GM04504 (cell line): ENCODE results near the gene AKR1B1.

ENCODE experiments used
- DNase-seq: peaks from one replicate; pipeline ENCODE4 v3.0.0-alpha.2; 2012; ENCODE audit warnings: low read depth

AKR1B1 gene

DNA sequence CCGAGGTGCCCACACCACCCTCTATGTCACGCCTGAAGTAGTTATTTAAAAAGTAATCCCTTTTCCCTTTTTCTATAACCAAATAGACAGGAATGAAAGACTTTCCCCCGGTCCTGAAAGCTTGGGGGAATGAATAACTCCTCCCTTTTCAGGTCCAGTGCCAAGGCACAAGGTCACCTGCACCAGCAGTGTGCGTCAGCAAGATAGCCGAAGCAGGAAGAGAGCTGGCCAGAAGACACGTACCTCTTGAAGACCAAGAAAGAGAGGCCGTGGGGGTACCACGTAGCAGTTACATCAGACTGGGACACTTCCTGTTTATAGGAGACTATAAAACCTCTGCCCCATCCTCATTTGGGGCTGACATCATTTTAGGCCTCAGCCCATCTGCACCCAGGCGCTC is 10.7 kb upstream of the AKR1B1 start:
- no peak for DNase-seq

DNA sequence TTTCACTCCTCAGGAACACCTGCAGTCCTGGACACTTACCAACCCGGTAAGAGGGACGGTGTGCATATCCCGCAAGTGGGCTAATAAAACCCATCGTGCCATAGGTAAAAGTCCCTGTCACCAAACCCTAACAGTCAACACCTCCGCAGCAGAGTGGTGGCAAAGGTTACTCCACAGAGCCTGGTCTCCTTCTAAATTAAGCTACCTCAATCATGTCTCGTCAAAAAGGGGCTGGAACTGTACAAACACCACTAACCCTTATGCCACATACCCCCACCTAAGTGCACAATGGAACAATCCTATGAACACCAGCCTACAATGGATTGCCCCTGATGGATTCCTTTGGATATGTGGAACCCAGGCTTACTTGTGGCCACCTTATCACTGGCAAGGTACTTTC is 9.6 kb upstream of the AKR1B1 start:
- no peak for DNase-seq

GRCh38 chr7:134468054-134468453 is 9.2 kb upstream of the AKR1B1 start:
- DNase-seq, result no peak

GRCh38 chr7:134465491-134465890 is 6.6 kb upstream of the AKR1B1 start:
- no peak for DNase-seq

GRCh38 chr7:134464496-134464895 is 5.6 kb upstream of the AKR1B1 start:
- no peak for DNase-seq

DNA sequence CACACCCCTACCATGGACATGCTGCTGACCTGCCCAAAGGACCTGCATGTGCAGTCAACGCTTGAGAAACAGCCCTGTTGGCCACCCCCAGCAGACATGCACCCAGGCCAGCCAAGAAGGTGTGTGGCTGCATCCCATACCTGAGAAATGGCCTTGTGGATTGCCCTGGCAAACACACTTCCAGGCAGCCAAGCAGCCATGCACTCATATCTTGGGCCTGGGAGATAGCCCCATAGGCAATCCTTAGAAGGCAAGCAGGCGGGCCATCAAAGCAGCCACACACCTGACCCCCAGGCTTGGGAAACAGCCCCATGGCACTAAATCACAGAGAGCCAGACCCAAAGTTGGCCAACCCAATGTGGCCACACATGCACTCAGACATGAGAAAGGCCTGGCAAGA is 4.9 kb upstream of the AKR1B1 start:
- DNase-seq, result no peak

DNA sequence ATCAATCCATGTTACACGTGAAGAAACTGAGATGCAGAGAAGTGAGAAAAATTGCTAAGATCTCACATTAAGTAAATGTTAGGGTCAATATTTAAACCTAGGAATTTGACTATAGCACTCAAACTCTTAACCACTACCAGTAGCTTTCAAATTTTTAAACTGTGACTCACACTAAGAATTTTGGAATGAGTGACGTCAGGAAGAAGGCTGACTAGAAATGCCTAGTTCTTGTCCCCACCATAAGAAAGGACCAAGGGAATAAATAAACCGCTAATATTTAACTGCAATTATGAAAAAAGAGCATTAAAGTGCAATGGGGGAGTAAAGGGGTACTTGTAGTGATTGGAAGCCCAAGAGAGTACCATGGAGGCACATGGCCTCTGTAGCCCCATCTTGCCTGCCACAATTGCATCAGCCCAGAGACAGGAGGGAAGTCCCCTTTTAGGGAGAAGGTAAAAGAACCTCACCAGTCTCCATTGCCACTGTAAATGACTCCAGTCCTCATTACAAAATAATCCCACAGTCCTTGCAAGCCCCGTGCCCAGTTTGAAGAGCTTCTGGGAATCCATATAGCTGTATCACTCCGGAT is 3.5 kb upstream of the AKR1B1 start:
- peak; percentile 35 for DNase-seq

- no peak for DNase-seq
Observed at GRCh38 chr7:134461916-134462315, 3.0 kb upstream of the AKR1B1 start.

DNA sequence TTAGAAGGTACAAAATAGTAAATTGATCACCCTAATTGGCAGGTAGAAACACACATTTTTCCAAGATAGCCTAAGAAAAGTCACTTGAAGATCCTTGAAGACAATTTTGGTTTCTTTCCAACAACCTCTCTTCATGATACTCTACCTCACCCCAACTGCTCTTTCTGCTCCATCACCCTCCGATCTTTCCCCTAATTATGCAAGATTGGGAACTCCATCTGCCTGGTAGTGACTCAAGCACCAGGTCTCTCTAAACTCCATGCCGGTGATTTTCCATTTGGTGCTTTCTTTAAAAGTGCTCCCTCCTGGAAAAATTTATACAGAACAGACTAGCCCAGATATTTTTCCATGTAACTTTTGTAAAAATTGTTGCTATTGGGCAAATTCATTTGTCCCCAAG is 1.1 kb upstream of the AKR1B1 start:
- no peak for DNase-seq

GRCh38 chr7:134458341-134458805 is 527 bp downstream of the AKR1B1 start:
- no peak for DNase-seq

DNA sequence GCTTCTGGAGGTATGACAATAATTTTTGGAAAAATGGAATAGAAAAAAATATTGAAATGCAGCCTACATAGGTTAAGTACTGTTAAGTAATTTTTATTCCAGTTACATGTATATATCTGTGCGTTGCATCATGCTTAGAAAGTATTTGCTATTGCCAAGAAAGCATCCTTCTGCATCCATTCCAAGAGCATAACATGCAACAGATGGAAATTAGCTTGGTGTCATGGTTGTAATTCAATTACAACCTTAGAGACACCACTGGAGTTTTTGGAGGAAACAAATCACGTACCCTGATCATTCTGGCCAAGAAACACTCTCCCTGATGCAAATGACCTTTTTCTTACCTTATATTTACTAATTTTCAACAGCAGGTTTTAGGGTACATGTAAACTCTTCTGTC is 1.7 kb downstream of the AKR1B1 start:
- DNase-seq, result no peak

- no peak for DNase-seq
Observed at GRCh38 chr7:134454277-134454676, 4.6 kb downstream of the AKR1B1 start.

GRCh38 chr7:134453518-134453917 is 5.4 kb downstream of the AKR1B1 start:
- DNase-seq, result no peak

- no peak for DNase-seq
Observed at GRCh38 chr7:134452991-134453473, 5.9 kb downstream of the AKR1B1 start.

- no peak for DNase-seq
Observed at GRCh38 chr7:134452419-134452838, 6.5 kb downstream of the AKR1B1 start.

DNA sequence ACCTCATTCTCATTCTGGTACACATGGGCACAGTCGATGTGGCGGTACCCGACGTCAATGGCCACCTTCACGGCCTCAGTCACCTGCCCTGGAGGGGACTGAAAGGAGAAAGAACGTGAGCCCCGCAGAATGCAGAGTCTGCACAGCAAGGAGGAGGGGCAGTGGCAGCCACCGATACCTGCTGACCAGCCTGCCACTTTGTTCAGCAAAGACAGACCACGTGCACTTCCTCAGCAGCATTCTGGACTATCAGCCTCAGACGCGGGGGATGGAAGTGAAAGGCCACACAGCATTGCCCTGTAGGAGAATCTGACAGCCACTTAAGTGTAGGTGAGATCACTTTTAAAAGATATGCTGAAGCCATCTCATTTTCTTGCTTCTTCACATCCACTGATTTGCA is 7.2 kb downstream of the AKR1B1 start:
- DNase-seq, result no peak

- no peak for DNase-seq
Observed at GRCh38 chr7:134450294-134451000, 8.5 kb downstream of the AKR1B1 start.

DNA sequence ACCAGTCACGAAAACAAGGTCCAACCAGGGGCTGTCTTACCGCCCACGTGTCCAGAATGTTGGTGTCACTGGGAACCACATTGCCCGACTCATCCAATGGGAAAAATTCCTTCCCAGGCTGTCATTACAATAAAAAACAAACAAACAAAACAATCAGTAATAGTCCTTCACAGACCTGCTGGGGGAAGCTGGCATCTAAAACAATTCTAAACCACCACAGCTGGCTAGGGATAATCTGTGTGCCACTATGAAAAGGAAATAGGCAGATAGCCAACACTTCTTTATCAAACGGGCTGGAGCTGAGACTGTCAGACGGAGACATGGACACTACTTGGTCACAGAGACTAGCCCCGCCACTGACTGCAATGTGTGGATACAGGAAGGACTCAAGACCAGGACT is 9.2 kb downstream of the AKR1B1 start:
- no peak for DNase-seq

- DNase-seq, result peak; percentile 88
Observed at GRCh38 chr7:134448356-134449229, 10.3 kb downstream of the AKR1B1 start.

GRCh38 chr7:134447383-134447782 is 11.5 kb downstream of the AKR1B1 start:
- DNase-seq, result no peak

DNA sequence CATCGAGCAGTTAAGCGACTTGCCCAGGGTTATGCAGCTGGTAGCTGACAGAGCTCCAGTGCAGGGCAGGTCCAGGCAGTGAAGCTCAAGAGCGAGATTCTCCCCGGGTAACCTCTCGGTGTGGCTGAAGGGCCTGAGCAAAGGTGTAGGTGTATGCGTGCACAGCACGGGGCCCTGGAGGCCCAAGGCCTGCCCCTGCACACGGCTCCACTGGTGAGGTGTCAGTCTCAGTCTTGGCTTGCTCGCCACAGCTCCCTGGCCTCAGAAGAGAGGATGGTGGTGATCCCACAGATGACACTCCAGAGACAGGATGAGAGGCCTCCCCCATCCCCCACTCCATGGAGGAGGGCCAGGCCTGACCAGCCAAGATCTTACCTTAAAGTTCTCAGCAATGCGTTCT is 12.0 kb downstream of the AKR1B1 start:
- no peak for DNase-seq

- DNase-seq, result no peak
Observed at GRCh38 chr7:134446446-134446845, 12.5 kb downstream of the AKR1B1 start.

DNA sequence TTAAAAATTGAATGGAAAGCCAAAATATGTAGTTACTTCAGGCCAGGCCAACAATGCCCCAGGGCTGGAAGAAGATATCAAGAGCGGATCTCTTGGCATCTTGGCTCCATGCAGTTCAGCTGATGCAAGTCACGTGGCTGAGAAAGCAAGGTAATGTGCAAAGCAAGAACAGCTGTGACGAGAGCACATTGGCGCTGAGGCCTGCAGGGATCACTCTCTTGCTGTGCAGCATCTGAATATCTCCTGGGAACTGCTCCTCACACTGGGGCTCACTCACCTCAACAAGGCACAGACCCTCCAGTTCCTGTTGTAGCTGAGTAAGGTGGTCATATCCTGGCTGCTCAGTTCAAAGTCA is 14.0 kb downstream of the AKR1B1 start:
- no peak for DNase-seq
